GM19395 (cell line): ENCODE data around the gene C4orf50.

ENCODE experiments used
- ATAC-seq: cut with Tn5 transposase; IDR thresholded peaks from one replicate; pipeline ENCODE4 v1.9.1; 2021; ENCODE audit warnings: mild to moderate bottlenecking, moderate library complexity; ENCODE audit not compliant: unreplicated experiment

The C4orf50 gene

GRCh38 chr4:5973033-5973432, 45.2 kb downstream of the C4orf50 start:
- ATAC-seq: no peak

DNA sequence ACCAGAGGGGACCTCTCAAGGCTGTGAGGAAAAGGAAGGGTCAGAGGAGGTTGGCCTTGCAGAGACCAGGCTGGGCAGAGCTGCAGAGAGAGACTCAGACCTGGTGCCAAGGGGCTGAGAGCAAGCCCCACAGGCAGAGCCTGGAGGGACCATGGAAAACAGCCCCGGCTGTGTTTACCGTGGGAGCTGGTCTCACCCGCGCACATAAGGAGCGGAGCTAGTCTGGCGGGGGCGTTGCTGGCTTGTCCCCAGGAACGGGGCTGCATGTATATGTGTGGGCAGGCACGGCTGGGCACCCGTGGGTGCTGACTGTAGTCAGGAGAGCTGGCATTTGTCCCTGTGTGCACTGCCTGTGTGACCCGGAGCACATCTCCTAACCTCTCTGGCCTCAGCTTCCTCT, 45.7 kb downstream of the C4orf50 start:
- ATAC-seq: no peak

DNA sequence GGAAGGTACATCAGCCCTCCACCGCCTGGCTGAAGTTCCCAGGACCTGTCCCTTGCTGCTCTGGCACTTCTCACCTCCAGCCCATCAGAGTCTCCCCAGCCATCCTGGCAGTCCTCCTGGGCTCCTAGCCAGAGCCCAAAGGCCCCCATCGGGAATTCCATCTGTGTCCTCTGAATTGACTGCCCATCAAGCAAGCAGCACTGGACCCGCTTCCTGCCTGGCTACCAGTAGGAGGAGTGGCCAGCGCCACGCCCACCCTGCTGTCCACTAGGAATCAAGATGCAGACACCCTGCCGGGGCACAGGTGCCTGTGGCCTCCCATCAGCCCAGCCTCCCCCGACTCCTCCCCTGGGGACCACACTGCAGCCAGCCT, 47.2 kb downstream of the C4orf50 start:
- no peak for ATAC-seq

DNA sequence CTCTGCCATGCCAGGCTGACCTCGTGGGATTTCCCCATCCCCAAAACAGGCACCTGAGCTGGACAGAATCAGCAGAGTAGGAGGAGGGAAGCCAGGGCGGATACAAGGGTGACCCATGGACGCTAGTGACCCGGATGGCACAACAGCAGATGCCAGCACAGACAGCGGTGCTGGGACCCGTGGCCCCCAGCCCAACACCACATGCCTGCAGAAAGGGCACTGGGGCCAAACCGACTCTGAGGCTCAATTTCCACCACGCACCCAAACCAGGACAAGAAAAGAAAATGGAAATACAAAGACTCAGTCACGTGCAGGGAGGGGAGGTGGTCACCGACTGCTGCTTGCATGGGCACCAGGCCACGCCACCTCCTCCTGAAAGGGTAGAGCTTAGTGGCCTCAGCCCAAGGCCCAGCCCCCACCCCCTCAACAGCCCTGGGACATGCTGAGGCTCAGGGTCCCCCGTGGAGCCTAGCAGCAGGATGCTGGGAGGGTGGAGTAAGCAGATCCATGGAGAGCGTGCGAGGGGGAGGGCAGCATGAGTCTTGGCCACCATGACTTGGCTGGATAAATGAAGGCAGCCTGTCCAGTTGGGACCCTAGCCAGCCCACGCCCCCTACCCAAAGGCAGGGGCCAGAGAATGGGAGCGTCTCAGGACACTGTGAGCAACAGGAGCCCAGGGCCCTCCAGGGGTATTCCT, 47.7 kb downstream of the C4orf50 start:
- ATAC-seq: no peak

- ATAC-seq: no peak
Observed at GRCh38 chr4:5969777-5970176, 48.5 kb downstream of the C4orf50 start.

DNA sequence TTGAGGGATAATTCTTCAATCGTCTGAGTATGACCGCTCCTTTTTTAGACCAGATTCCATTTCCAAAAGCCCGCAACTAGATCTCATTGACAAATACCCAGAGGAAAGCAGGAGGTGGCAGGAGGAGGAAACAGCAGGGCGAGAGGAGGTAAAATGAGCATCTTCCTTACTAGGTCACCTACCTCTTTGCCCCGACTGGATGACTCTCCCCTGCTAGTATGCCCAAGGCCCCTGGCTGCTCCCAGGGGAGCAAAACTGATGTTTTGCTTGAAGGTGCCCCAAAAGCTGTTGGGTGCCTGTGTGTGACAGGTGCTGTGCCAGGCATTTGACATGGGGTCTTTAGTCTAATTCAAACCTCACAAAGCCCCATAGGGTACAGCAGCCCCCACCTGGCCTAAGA, 48.9 kb downstream of the C4orf50 start:
- ATAC-seq: no peak

DNA sequence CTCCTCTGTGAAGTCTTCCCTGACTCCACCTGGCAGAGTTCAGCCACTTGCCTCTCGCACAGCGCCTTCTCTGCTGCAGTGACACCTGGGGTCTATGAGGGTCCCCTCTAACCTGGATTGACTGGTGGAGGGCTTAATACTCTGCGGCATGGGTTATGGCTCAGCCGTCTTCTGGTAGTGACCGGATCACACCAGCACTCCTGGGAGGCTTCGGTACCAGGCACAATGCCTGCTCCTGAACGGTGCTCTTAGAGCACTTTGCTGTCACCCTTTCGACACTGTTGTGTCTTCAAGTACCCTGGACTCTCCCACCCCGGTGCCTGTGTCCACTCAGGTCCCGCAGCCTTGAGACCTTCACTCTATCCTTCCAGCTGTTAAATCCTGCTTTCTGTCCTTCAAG, 50.0 kb downstream of the C4orf50 start:
- no peak for ATAC-seq

DNA sequence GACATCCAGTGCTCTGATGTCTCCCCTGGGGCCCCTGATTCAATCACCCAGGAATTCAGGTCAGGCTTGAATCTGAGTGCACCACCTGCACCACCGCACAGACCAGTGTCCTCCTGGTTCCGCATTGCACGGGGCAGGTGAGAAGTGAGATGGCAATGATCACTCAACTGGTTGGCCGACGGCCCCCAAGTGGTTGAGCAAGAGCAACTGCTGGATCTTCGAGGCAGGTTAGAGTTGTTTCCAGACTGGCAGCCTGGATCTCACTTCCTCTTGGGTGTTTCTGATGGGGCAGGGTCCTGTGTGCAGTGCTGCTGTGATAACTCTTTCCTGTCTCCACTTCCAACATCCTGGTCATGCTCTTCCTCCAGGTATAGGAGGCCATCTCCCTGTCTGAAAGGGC, 50.4 kb downstream of the C4orf50 start:
- no peak for ATAC-seq

GRCh38 chr4:5965225-5965624, 53.0 kb downstream of the C4orf50 start:
- no peak for ATAC-seq

DNA sequence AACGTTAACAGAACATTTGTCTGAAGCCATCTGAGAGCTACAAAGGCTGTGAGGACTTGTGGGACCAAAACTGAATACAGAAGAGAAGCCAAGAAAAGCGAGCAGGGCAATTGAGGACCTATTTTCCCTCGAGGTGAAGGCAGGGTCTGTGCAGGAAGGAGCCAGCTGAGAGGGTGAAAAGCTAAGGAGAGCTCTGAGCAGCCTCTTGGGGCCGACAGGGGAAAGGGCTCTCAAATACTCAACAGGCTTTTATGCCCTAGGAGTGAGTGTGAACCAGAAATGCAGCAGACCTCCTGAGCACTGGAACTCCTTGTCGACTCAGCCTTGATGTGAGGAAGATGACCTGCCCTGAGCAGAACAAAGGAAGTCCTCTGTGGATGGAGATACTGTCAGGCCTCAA, 54.2 kb downstream of the C4orf50 start:
- ATAC-seq: no peak

DNA sequence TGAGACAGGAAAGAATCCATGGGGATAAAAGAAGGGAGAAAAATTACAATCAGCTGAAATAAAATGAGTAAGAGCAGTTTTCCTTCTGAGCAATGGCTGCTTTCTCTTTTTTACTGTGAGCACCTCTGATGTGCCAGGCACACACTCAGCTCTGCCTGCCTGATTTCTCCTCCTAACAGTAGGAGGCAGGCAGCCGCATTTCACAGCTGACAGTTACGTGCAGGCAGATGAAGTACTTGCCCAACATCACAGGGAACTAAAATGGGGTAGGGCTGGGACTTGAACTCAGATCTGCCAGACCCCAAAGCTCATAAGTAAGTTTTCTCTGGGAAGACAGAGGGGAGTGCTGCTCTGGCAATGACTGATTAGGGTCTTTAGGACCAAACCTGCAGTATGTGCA, 54.6 kb downstream of the C4orf50 start:
- ATAC-seq: no peak

- no peak for ATAC-seq
Observed at GRCh38 chr4:5962416-5962815, 55.8 kb downstream of the C4orf50 start.

DNA sequence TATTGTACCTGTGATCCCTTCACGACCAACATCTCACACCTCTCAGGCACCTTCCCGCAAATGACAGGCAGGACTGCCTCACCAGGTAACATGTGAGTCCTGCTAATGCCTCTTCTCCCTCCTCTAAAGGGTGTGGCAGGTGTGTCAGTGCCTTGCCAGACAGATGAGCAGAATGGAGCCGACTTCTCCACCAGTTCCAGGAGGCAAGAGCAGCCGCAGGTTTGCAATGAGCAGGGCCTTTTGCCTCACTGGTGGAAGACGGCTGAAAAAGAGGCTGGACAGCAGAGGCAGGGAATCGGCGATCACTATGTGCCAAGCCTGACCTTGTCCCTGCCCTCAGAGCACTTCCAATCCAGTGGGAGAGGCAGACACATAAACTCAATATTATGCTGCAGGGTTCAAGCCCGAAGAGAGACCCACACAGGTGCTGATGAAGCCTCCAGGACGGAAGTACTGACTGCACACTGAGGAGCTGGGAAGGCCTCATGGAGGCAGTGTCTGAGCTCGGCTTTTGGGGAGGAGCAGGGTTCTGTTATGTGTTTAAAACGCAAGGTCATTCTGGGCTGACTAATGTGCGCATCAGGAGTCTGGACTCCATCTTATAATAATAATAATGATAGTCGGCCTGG, 57.9 kb downstream of the C4orf50 start:
- no peak for ATAC-seq

GRCh38 chr4:5959211-5959982, 58.8 kb downstream of the C4orf50 start:
- no peak for ATAC-seq

DNA sequence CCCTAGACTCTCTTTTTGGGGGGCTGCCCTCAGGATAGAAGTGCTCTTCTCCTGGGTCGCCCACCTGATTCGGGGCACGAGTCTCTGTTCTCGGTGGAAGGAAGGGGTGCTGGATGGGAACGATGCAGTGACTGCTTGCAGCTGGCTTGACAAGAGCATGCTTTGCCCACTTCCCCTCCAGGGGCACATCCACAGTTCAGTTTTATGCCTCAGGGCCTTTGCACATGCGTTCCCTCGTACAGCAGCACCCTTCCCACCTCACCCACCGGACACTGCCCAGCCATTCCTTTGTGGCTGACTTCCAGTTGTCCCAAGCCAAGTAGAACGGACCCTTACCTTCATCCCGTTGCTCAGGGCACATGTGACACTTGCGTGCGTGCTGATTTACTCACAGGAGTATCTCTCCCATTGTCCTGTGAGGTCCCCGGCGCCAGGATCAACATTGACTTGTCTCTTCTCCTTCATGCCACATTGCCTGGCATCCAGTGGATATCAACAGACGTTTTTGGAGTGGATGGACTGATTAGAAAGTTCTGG, 60.0 kb downstream of the C4orf50 start:
- ATAC-seq: no peak

- ATAC-seq: no peak
Observed at GRCh38 chr4:5957076-5957475, 61.2 kb downstream of the C4orf50 start.

GRCh38 chr4:5956285-5957021, 61.8 kb downstream of the C4orf50 start:
- no peak for ATAC-seq

DNA sequence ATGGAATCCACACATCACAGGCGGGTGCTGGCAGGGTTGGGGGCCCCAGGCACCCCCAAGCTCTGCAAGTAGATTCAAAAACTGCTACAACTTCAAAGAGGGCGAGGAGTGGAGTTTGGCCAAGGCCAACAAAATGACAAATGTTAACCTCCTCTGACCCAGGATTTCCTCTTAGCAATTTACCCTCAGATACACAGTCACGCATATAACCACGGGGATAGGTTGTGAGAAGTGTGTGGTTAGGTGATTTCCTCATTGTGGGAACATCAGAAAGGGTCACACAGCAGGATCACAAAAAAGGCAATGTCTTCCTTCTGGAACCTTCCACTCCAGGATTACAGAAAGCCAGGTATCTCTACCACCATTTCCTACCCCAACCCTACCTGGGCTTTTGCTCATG, 62.4 kb downstream of the C4orf50 start:
- ATAC-seq: no peak

- no peak for ATAC-seq
Observed at GRCh38 chr4:5955201-5955821, 62.9 kb downstream of the C4orf50 start.

DNA sequence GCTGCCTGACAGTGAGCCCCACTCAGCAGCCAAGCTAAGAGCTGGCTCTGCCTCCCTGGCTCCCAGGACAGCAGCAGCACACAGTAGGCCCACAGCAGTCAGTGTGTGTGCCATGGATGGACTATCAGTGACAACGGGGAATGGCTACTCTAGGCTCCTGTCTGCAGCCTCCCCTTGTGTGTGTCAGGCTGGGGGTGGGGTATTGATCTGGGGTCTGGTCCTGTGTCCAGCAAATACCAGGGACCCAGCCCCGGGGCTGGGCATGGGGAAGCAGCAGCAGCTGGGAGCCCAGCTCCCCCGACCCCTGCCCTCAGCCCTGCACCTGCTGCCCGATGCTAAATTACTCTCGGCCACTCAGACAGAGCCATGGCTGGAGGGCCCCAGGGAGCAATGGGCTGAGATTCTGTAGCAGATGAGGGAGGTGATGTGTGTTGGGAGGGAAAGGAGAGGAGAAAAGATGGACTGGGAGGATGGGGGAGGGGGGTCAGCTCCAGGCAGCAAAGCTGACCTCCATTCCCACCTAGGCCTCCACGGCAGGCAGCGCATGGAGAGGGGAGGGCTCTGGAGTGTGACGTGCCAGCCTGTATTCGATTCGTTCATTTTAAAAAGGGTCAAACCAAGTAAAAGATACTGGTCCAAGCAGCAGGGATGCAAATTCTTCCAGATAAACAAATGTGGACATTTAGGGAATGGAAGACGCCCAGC, 64.0 kb downstream of the C4orf50 start:
- no peak for ATAC-seq
